ENCODE results near the gene GPR107.

The GPR107 gene

DNA sequence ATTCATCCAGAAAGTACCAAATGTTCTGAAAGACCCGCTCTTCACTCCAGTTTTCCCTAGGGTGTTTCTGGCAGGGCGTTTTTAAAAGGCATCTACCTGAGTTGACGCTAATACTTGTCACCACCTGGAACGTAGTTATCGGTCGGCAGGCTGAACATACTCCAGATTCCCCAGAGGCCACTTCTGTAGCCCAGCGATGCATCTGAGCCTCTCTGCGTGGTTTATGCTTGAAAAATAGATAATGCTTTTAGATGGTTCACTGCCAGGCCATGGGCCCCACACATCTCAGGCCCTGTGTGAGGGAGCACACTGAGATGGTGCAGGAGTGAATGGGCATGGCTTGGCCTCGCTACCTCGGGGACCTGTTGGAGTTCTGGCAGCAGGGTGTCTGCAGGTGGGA is 85.5 kb downstream of the GPR107 start:
- no peak for DNase-seq

DNA sequence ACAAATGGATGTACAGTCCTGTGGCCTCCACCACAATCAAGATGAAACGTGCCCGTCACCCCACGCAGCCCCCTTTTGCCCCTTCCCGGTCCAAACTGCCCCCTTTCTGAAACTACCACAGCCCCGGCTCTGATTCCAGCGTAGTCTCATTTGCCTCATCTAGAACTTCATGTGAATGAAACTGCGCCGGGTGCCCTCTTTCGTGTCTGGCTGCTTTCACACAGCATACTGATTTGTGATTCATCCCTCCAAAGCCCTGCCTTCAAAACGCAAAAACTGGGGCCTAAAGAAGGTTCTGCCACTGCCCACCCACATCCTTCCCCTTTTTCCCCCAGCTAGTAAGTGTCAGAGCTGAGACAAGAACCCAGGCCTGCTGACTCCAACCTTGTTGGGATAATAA is 87.0 kb downstream of the GPR107 start:
- no peak for DNase-seq

DNA sequence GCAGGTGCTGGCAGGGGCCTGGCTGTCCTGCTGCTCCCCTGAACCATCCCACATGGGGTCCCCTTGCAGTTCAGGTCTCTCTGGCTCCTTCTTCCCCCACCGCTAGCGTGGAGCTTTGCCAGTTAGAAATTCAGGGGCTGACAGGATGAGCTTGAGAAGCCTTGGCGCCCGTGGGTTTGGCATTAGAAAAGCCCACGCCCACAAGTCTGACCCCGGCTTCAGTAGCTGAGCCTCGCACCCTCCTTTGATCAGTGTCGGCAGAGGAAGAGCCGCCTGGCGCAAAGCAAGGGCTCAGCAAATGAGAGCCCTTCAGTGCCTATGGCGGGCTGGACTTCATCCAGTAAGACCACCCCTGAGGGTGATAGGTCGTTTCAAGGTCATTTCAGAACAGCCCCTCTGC is 88.3 kb downstream of the GPR107 start:
- no peak for DNase-seq

DNA sequence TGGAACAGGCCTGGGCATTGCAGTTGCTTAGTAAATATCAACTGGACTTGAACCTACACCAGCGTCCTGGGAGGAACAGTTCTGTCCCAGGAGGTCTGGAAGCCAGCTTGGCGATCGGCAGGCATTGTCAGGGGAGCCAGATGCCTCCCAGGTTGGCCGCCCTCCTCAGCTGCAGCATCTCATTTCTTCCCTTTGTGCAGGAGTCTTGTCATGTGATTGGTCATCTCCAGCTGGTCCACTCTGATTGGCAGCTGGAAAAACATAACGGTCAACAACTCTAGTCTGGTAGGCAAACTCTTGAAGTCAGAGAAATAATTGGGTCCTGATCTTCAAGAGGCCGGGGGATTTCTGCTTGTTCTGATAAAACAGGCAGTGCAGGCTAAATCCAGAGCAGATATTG is 88.9 kb downstream of the GPR107 start:
- DNase-seq: no peak

DNA sequence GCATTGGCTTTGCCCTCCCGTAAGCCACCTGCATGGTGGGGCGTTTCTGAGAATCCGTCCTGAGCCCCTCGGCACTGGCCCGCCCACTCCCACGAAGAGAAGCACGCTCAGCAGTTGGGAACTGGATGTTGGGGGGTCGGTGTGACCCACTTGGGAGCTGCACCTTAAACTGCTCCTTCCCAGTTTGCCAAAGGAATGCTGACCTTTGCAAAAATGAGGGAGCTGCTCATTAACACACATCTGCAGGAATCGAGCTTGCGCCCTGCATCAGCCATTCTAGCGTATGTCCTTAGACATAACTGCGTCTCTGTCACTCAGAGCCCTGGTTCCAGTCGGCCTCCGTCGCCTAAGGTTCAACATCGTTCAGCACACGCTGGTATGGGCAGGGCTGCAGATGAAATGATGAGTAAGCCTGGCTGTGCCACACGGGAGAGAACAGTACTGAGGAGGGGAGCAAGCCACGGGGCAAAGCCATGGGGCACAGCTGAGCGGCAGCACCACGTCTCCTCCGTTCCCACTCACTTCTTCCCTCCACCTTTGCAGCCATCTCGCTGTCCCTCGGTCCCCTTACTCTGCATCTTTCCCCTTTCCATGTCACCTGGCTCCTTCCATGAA is 89.7 kb downstream of the GPR107 start:
- no peak for DNase-seq

DNA sequence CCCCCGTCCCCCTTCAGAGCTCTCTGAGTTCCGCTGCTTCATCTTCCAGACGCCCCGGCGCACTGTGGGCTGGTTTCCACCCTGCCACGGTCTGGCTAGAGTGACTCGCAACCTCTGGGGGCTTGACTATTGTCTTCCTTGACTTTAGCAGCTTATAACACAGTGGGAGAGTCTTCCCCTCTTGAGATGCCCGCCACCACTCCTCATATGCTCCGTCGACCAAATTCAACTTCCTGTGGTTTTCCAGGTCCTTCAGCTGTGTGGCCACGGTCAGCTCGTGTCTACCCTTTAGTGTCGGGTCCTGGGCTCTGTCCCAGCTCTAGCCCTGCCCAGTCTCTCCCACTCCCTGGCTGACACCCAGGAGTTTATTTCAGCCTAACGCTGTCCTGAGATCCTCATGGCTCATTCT is 90.3 kb downstream of the GPR107 start:
- DNase-seq: no peak

DNA sequence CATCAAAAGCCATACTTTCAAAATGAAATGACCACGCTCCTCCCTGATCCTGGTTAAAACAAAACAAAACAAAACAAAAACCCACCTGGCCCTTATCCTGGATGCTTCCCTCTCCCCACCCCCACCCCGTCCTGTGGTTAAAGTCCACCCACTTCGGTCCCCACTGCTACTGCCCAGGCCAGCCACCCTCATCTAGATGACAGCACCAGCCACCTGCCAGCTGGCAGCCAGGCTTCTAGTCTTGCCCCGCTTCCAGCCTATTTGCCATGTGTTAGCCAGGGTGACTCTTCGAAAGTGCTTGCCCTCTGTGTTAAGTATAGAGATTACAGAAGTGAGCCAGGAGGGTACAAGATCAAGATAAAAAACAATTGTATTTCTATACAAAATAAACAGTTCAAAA is 91.0 kb downstream of the GPR107 start:
- no peak for DNase-seq

DNA sequence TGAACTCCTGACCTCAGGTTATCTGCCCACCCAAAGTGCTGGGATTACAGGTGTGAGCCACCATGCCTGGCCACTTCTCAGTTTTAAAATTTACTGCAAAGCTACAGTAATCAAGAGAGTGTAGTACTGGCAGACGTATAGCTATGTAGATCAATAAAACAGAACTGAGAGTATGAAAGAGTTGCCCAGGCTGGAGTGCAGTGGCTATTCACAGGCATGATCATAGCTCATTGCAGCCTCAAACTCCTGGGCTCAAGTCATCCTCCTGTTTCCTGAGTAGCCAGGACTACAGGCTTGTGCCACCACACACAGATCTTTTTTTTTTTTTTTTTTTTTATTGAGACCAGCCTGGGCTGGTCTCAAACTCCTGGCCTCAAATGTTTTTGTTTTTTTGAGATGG is 92.0 kb downstream of the GPR107 start:
- DNase-seq: no peak

DNA sequence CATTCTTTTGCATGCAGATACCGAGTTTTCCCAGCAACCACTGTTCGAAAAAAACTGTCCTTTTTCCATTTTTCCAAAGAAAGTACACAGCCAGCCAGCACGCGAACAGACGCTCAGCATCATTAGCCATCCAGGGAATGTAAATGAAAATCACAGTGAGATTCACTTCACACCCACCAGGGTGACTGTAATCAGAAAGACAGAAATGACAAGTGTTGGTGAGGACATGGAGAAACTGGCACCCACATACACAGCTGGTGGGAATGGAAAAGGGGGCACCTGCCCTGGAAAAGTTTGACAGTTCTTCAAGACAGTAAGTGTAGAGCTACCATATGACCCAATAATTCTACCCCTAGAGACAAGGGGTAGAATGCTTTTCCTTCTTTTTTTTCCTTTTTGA is 93.5 kb downstream of the GPR107 start:
- DNase-seq: no peak

DNA sequence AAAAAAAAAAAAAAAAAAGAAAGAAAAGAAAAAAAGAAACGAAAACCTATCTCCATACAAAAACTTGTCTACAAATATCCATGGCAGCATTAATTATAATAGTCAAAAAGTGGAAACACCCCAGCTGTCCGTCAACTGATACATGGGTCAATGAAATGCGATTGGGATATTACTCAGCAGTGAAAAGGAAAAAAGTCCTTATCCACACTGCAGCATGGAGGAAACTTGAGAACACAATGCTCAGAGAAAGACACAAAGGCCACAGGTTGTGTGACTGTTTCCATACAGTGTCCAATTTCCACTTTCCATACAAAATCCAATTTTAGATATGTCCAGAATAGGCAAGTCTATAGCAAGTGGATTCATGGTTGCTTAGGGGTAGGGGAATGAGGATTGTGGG is 94.2 kb downstream of the GPR107 start:
- no peak for DNase-seq

DNA sequence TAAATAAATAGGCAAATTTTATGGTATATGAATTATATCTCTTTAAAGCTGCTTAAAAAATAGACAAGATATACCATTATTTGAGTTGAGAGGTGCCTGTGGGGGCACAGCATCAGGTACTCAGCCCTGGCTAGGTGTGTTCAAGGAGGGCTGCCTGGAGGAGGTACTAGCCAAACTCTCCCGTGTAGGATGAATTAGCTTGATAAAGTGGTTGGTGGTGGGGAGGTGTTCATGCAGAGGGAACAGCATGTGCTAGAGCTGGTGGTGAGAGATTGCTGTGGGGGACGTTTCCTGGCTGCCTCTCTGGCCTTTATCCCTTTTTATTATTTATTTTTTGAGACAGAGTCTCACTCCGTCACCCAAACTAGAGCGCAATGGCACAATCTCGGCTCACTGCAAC is 95.3 kb downstream of the GPR107 start:
- DNase-seq: no peak

DNA sequence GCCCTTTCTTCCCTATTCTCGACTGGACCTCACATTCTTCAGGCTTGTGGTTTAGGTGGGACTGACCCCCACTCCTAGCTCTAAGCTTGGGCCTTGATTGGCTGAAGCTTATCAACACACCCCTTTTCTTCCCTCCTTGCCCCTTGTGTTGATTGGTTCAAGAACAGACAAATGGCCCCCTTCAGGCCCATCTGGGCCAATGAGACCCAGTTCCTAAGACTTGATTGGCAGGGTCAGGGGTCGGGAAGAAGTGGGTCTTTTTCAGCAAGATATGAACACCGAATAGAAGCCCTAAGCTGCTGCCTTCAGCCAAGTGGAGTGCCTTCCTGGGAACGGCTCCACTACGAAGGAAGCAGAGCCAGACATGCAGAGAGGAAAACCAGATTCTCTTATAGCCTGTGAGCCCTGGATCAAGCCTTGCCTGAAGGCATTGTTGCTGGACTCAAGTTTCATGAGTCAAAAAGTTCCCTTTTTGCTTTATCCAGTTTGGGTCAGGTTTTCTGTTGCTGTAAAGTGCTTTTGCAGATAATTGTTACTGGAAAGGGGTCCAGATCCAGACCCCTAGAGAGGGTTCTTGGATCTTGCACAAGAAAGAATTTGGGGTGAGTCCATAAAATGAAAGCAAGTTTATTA is 96.1 kb downstream of the GPR107 start:
- DNase-seq: no peak

DNA sequence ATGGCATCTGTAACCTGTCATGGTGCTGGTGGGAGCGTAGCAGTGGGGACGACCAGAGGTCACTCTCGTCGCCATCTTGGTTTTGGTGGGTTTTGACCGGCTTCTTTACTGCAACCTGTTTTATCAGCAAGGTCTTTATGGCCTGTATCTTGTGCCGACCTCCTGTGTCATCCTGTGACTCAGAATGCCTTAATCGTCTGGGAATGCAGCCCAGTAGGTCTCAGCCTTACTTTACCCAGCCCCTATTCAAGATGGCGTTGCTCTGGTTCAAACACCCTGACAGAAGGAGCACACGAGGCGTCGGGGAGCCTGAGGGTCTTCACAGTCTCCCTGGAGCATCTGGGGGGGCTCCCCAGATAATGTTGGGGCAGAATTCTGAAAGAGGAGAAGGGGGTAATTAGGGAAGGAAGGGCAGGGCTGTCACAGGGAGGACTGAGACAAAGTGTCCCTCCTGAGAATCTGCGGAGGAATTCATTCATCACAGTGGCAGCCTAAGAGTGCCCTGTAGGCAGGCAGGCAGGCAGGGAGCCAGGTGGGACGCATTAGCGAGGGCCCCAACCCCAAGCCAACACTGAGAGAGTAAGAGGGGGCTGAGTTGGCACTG is 97.2 kb downstream of the GPR107 start:
- DNase-seq: no peak

DNA sequence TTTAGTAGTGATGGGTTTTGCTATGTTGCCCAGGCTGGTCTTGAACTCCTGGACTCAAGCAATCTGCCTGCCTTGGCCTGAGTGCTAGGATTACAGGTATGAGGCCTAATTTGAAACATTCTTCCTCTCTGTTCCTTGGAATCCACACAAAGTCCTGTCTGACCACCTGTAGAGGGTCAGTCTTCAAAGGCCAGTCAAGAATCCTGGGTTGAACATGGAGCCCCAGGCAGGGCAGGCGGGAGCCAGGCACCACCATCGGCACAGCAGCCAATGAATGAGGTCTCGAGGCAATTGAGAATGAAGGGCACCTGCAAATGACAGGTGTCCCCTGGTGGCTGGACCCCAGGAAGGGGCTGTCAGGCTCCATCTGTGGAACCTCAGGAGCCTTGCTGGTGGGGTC is 101.1 kb downstream of the GPR107 start:
- no peak for DNase-seq

DNA sequence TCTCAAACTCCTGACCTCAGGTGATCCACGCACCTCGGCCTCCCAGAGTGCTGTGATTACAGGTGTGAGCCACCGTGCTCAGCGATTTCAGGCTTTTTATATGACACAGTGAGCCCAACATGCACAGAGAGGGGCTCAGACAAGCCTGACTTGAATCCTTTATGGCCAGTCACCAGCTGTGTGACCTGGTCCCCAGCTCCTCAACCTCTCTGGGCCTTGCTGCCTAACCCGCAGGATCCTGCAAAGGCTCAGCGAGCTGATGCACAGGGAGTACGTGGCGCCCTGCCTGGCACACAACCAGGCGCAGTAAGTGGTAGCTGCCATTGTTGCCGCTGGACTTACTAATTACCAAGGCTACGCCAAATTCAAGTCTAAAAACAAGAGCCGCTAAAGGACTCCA is 101.9 kb downstream of the GPR107 start:
- no peak for DNase-seq

DNA sequence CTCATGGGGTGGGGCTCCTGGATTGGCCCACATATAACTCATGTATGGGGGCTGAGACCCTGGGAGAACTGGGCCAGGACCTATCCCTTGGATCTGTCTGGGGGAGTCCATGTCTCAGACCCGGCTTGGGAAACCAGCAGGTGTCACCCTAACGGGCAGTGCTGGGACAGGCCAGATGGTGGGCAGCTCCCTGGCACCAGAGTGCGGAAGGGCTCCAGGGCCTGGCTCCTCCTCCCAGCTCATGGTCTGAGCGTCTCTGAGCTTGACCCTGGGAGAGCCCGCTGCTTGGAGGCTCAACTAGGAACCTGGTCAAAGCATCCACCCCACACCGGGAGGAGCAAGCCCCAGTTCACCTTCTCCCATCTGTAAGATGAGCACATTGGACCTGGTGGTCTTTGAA is 103.0 kb downstream of the GPR107 start:
- no peak for DNase-seq

DNA sequence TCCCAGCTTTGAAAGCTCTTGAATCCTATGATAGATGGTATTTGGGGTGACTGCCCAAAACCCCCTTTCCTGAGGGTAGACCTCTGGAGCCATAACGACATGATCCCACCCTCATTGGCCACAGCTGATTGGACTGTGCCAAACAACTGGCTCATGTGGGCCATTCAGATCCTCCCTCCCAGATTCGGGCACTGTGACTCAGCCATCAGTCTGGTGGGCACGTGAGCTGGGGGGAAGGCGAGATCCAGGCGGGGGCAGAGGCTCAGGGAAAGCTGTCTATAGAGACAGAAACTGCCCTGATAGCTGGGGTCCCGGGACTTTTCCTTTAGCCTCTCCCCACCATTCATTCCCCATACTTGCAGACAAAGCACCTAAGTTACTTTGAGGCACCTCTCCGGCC is 103.4 kb downstream of the GPR107 start:
- no peak for DNase-seq

DNA sequence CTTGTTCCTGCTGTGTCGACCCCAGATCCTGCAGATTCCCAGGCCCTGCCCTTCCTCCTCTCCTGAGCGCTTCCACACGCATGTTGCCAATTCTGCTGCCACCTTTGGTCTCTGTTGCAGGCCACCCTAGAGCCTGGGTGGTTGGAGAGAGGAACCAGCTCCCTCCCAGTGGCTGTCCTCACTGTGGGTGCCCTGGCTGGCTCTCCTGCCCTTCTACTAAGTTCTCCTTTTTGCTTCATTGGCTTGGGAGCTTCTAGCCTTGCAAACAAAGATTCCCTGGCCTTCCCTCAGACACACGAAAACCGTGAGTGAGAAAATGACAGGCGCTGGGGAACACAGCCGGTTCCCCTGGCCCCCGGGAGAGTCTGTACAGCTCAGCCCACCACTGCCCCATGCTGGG is 104.3 kb downstream of the GPR107 start:
- DNase-seq: no peak

DNA sequence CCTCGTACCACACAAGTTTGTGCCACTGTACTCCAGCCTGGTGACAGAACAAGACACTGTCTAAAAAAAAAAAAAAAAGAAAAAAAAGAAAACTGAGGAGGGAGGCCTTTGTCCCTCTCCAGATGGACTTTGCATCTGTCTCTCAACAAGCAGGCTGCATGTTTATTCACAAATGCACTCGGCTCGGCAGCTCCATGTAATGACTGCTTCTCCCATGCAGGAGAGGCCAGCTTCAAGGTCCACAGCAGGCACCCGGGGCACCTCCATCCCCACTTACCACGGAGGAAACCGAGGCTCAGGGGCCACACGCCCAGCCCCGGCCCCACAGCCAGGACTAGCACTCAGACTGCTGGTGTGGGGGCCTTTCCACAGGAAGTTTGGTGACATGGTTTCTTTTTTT is 105.4 kb downstream of the GPR107 start:
- DNase-seq: no peak

DNA sequence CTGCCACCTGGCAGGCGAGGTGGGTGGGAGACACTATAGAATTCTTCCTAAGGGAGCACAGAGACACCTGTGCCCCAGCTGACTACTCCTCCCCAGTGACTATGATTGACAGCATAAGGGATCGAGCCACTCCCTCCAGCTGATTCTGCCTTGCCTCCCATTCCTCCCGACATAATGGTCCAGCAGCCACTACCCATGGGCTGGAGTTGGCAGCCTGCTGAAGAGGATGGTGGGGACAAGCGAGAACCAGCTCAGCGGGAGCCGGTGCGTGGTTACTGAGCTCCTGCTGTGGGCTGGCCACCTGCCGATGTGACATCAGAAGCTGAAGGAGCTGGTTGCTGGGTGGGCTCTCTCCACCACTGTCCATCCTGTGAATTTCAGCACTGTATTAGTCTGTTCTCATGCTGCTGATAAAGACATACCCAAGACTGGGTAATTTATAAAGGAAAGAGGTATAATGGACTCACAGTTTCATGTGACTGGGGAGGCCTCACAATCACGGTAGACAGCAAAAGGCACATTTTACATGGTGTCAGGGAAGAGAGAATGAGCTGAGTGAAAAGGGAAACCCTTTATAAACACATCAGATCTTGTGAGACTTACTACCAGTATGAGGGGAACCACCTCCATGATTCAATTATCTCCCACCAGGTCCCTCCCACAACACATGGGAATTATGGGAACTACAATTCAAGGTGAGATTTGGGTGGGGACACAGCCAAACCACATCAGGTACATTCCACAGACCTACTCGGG is 106.4 kb downstream of the GPR107 start:
- DNase-seq: no peak

DNA sequence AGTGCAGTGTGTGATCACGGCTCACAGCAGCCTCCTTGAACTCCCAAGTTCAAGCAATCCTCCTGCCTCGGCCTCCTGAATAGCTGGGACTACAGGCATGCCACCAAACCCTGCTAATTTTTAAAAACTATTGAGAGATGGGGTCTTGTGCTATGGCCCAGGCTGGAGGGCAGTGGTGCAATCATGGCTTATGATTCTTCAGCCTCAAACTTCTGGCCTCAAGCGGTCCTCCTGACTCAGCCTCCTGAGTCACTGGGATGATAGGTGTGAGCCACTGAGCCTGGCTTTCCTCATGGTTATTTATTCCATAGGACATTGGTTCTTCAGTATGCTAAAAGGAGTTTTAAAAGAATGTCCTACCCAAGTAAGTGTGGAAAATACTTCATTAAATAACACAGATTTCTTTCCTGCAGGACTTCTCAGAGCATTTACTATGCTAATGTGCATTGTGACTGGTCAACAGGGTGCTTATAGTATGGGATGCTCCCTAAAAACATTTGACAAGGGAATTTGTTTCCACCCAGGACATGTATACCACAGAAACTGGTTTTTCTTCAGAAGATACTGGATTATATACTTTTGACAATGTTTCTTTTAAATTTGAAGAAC is 107.3 kb downstream of the GPR107 start:
- DNase-seq: no peak

DNA sequence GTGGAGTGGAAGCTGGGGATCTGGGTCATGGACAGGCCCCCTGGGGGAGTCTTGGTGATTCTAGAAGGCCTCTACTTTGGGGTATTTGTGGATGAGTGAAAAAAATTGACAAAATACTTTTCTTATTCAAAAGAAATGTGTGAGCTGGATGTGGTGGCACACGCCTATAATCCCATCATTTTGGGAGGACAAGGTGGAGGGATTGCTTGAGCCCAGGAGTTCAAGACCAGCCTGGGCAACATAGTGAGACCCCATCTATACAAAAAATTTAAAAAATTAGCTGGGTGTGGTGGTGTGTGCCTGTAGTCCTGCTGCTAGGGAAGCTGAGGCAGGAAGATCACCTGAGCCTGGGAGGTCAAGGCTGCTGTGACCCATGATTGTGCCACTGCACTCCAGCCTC is 111.9 kb downstream of the GPR107 start:
- no peak for DNase-seq

DNA sequence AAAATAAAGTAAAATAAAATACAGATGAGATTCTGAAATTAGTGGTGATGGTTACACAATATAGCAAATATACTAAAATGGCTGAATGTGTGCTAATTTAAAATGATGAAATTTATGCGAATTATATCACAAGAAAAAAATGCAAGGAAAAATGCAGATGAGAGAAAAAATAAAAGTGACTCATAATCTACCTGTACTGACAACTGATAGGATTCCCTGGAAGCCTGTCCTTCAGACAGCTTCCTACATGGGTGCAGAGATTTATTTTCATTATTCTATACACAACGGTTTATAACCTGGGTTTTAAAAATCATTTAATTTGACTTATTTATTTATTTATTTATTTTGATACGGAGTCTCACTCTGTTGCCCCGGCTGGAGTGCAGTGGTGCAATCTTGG is 112.7 kb downstream of the GPR107 start:
- DNase-seq: no peak

DNA sequence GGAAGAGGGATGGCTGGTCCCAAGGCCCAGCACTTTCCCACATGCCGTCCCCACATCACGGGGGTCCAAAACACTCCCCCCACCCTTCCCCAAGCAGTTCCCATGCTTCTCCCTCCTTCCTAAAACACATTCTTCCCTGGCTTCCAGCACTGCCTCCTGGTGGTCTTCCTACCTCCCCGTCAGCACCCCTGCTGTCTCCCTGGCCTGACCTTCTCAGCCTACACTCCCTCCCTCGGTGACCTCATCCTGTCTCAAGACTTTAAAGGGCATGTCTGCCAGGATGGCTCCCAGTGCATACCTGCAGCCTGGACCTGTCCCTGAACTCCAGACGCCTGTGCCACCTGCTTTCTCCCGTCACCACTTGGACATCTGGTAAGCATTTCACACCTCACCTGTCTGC is 114.2 kb downstream of the GPR107 start:
- DNase-seq: no peak

All from NCI-H2227 treated with DMSO at 0.1 percent for 48 hours (cell line).